Measurements from ENCODE around the gene RDH13.

DNA sequence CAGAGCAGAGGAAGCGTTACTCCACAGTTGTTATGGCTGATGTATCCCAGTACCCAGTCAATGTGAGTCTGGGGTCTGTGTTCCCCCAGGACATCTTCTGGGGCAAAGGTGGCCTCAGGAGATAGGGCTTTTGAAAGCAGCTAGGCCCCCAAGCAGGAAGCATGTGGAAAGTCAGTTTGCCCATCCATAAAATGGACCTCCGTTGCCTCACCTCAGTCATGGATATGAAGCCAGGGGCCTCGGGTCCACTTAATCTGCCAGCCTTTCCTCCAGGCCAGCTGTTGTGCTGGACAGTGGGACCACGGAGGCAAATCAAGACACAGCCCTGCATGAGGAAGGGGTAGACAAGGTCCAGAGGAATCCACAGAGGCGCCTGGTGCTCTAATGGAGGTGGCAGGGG lies 16.0 kb upstream of the RDH13 start:
- TF ChIP-seq, protein P1, sequence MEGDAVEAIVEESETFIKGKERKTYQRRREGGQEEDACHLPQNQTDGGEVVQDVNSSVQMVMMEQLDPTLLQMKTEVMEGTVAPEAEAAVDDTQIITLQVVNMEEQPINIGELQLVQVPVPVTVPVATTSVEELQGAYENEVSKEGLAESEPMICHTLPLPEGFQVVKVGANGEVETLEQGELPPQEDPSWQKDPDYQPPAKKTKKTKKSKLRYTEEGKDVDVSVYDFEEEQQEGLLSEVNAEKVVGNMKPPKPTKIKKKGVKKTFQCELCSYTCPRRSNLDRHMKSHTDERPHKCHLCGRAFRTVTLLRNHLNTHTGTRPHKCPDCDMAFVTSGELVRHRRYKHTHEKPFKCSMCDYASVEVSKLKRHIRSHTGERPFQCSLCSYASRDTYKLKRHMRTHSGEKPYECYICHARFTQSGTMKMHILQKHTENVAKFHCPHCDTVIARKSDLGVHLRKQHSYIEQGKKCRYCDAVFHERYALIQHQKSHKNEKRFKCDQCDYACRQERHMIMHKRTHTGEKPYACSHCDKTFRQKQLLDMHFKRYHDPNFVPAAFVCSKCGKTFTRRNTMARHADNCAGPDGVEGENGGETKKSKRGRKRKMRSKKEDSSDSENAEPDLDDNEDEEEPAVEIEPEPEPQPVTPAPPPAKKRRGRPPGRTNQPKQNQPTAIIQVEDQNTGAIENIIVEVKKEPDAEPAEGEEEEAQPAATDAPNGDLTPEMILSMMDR (IDR thresholded peaks at IDR 0.05): no peak
- TF ChIP-seq, protein P2, sequence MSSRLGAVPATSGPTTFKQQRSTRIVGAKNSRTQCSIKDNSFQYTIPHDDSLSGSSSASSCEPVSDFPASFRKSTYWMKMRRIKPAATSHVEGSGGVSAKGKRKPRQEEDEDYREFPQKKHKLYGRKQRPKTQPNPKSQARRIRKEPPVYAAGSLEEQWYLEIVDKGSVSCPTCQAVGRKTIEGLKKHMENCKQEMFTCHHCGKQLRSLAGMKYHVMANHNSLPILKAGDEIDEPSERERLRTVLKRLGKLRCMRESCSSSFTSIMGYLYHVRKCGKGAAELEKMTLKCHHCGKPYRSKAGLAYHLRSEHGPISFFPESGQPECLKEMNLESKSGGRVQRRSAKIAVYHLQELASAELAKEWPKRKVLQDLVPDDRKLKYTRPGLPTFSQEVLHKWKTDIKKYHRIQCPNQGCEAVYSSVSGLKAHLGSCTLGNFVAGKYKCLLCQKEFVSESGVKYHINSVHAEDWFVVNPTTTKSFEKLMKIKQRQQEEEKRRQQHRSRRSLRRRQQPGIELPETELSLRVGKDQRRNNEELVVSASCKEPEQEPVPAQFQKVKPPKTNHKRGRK (CRISPR knock-in tag; IDR thresholded peaks at IDR 0.05; ENCODE audit: borderline replicate concordance): no peak
- TF ChIP-seq SP1 (CRISPR knock-in tag; conservative IDR thresholded peaks at IDR 0.05) (no peak), FOXJ3 (CRISPR knock-in tag; IDR thresholded peaks at IDR 0.05; ENCODE audit: borderline replicate concordance) (no peak)
- TF ChIP-seq, protein P3, sequence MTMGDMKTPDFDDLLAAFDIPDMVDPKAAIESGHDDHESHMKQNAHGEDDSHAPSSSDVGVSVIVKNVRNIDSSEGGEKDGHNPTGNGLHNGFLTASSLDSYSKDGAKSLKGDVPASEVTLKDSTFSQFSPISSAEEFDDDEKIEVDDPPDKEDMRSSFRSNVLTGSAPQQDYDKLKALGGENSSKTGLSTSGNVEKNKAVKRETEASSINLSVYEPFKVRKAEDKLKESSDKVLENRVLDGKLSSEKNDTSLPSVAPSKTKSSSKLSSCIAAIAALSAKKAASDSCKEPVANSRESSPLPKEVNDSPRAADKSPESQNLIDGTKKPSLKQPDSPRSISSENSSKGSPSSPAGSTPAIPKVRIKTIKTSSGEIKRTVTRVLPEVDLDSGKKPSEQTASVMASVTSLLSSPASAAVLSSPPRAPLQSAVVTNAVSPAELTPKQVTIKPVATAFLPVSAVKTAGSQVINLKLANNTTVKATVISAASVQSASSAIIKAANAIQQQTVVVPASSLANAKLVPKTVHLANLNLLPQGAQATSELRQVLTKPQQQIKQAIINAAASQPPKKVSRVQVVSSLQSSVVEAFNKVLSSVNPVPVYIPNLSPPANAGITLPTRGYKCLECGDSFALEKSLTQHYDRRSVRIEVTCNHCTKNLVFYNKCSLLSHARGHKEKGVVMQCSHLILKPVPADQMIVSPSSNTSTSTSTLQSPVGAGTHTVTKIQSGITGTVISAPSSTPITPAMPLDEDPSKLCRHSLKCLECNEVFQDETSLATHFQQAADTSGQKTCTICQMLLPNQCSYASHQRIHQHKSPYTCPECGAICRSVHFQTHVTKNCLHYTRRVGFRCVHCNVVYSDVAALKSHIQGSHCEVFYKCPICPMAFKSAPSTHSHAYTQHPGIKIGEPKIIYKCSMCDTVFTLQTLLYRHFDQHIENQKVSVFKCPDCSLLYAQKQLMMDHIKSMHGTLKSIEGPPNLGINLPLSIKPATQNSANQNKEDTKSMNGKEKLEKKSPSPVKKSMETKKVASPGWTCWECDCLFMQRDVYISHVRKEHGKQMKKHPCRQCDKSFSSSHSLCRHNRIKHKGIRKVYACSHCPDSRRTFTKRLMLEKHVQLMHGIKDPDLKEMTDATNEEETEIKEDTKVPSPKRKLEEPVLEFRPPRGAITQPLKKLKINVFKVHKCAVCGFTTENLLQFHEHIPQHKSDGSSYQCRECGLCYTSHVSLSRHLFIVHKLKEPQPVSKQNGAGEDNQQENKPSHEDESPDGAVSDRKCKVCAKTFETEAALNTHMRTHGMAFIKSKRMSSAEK (CRISPR knock-in tag; IDR thresholded peaks at IDR 0.05; ENCODE audit: borderline replicate concordance): no peak
